Frontal cortex (tissue), 4 donors: ENCODE measurements around the gene ODF2. TPM values are rescaled to one million over a fixed set of nuclear protein-coding genes. Genes with fewer than 3 reads are reported as not detected.
"Not testable (repeated sequence)": the region's sequence is repeated elsewhere in the genome, so short reads cannot be mapped to it uniquely, and the experiment has no call there.

ENCODE experiments used
- DNase-seq, 2 donors: peaks; one replicate each; pipeline ENCODE4 v3.0.0; 2012; ENCODE audit warnings: low spot score in 2 of 2
- FAIRE-seq: peaks from 2 replicates; lab custom pipeline; 2012; peaks lifted over from hg19 to GRCh38; lab: Jason Lieb, UNC
- total RNA-seq: library from RNA; depleted of rRNA; stranded (reverse); fragments of >200 nt; gene quantifications from one replicate; pipeline ENCODE4 v1.2.3, GENCODE V29; 2014
- donor health status: control.
- donor health status: control.
- donor health status: control.

The ODF2 gene
- total RNA-seq, 1 donor from 2014 or later, result 17.1 TPM

GRCh38 chr9:128475867-128476266 lies 20.1 kb downstream of the ODF2 start:
- DNase-seq (no peak), FAIRE-seq (no peak)

GRCh38 chr9:128479262-128479661 lies 23.5 kb downstream of the ODF2 start:
- no peak for FAIRE-seq
- no peak for DNase-seq

GRCh38 chr9:128481561-128481960 lies 25.8 kb downstream of the ODF2 start:
- FAIRE-seq, result no peak

GRCh38 chr9:128482186-128482585 lies 26.4 kb downstream of the ODF2 start:
- FAIRE-seq, result no peak
- no peak for DNase-seq

More at GRCh38 chr9:128481561-128481960, 25.8 kb downstream of the ODF2 start:
- DNase-seq, result no peak

GRCh38 chr9:128484686-128485413 lies 29.0 kb downstream of the ODF2 start:
- DNase-seq (no peak), FAIRE-seq (no peak)

- no peak for FAIRE-seq
Measured at GRCh38 chr9:128485414-128485855, 29.6 kb downstream of the ODF2 start.

GRCh38 chr9:128486201-128486600 lies 30.4 kb downstream of the ODF2 start:
- FAIRE-seq (no peak), DNase-seq (no peak)

More at GRCh38 chr9:128485414-128485855, 29.6 kb downstream of the ODF2 start:
- DNase-seq, result no peak

- FAIRE-seq (no peak), DNase-seq (no peak)
Measured at GRCh38 chr9:128493424-128493823, 37.6 kb downstream of the ODF2 start.

- DNase-seq, result no peak
- no peak for FAIRE-seq
Measured at GRCh38 chr9:128494108-128494745, 38.4 kb downstream of the ODF2 start.

GRCh38 chr9:128494746-128495129 lies 38.9 kb downstream of the ODF2 start:
- DNase-seq (no peak), FAIRE-seq (no peak)

GRCh38 chr9:128495296-128495695 lies 39.5 kb downstream of the ODF2 start:
- DNase-seq (no peak), FAIRE-seq (no peak)

GRCh38 chr9:128495804-128496417 lies 40.1 kb downstream of the ODF2 start:
- no peak for FAIRE-seq
- no peak for DNase-seq

GRCh38 chr9:128497824-128498610 lies 42.2 kb downstream of the ODF2 start:
- DNase-seq (peak in 1 of 2 donors; percentile 34), FAIRE-seq (no peak)

GRCh38 chr9:128498911-128499310 lies 43.1 kb downstream of the ODF2 start:
- FAIRE-seq, result no peak
- DNase-seq, result no peak

- FAIRE-seq (no peak), DNase-seq (no peak)
Measured at GRCh38 chr9:128499920-128500319, 44.1 kb downstream of the ODF2 start.

- not testable (repeated sequence) for FAIRE-seq, DNase-seq
Measured at GRCh38 chr9:128503415-128503825, 47.6 kb downstream of the ODF2 start.

- DNase-seq (no peak), FAIRE-seq (no peak)
Measured at GRCh38 chr9:128503870-128504269, 48.1 kb downstream of the ODF2 start.

GRCh38 chr9:128504485-128505413 lies 48.9 kb downstream of the ODF2 start, which contains the start of gene GLE1:
GLE1 (plus strand) TSS chr9:128504719; CDS start chr9:128504806, 87 bp downstream.
- peak; percentile 89 to 98 for DNase-seq
- FAIRE-seq, result no peak

GRCh38 chr9:128505414-128505765 lies 49.6 kb downstream of the ODF2 start:
- no peak for FAIRE-seq
- DNase-seq, result no peak
